HT-29 (cell line): Measurements from ENCODE around the gene CLBA1. TPM values are rescaled to one million over a fixed set of nuclear protein-coding genes. Genes with fewer than 3 reads are reported as not detected.

Source experiments
- DNase-seq: peaks from one replicate; pipeline ENCODE4 v3.0.0-alpha.2; 2015; ENCODE audit warnings: low spot score
- total RNA-seq: library from RNA; depleted of rRNA; stranded (reverse); fragments of >200 nt; shearing (Covaris generic); gene quantifications from 2 replicates; pipeline ENCODE4 v1.2.3, GENCODE V29; 2014

The CLBA1 gene
- total RNA-seq, 1 experiment from 2014 or later: 11.6 TPM

DNA sequence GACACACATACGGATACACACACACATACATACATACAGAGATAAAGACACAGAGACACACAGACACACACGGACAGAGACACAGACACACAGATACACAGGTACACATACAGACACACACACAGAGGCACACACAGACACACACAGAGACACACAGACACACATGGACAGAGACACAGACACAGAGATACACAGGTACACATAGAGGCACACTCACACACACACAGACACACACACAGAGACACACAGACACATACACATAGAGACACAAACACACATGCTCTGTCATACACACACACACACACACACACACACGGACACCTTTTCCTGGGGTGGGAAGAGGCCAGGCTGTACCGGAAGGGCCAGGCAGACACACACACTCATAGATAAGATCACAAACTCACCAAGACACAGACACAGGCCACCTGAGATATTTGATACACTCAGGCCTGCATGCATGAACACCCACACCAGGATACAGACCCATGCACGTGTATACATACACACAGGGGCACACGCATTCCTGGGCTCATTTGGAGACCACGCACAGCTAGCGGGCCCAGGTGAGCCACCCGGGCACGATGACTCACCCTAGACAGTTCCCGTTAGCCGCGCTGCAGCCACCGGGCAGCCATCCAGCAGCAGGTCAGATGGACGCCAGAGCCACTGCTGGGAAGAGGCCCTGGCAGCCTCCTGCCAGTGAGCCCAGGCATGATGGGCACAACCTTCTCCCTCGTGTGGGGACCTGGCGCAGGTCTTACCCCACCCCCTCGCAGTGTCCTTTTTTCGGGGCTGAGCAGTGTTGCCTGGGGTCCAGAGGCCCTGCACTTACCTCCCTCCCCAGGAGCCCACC, 5.6 kb upstream of the CLBA1 start:
- peak; percentile 61 for DNase-seq

DNA sequence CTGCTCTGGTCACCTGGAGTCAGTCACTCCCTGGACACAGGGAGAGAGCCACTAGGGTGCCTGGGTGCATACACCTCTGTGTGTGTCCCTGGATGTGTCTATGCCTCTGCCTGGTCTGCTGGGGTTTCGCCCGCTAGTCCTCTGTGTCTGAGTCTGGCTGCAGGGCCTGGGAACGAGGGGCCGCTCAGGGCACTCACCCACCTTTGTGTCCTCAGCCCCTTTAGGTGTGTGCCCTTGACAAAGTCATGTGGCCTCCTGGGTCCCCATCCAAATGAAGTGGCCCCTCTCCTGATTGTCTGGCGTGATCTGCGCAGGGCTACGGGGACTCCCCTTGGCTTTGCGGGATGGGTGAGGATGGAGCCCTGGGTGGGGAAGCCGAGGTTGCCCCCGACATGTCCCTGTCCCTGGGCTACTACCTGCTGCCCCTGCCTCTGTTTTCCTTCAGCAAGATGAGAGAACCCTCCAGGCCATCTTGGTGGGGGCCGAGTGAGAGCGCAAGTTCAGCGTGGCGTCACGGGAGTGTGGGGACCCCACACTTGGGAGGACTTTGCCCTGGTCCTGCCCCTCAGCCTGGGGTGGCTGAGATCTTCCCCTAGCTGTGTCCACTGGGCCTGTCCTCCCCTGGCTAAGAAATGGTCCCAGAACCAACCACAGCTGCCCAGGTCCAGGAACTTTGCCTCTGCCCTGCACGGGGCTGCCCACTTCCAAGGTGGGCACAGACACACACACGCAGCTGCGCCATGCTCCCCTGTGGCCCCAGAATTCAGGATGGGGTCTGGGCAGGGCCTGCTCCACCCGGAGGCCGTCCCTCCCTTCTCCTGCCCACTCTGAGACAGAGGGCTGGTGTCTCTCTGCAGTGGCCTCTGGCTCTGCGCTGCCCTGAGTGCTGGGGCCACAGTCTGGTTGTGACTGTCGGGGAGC, 4.7 kb upstream of the CLBA1 start:
- DNase-seq: no peak

DNA sequence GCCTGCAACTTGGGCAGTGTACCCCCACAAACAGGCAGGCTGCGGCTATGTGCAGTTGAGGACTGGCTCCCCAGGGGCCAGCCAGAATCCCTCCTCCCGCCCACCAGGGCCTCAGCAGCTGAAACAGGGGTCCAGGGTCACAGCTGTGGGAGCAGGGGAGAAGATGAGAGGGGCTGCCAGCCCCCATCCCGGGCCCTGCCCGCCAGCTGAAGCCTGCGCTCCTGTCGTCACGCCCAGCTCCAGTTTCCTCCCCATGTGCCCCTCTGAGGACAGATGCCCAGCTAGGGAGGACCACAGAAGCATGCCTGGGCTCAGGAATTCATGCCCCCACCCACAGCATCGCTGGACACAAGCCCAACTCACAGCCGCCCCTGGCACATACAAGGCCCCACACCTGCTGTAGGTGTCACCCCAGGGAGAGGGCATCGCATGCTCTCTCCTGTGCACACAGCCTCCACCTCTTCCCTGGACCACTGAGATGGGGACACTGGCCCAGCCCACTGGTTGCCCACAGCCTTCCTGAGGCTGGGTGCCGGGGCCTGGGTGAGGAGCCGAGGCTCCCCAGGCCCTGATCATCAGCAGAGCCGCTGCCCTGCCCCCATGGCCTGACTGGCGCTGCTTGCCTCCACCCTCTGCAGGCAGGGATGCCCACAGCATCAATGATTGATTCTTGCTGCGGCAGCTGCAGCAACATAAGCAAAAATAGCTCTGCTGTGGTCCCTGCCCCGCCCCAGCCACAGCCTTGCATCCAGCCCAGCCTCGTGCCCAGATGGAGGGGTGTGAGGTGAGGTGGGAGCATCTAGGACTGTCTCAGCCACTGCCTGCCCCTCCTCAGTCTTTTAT, 3.7 kb upstream of the CLBA1 start:
- DNase-seq: no peak

DNA sequence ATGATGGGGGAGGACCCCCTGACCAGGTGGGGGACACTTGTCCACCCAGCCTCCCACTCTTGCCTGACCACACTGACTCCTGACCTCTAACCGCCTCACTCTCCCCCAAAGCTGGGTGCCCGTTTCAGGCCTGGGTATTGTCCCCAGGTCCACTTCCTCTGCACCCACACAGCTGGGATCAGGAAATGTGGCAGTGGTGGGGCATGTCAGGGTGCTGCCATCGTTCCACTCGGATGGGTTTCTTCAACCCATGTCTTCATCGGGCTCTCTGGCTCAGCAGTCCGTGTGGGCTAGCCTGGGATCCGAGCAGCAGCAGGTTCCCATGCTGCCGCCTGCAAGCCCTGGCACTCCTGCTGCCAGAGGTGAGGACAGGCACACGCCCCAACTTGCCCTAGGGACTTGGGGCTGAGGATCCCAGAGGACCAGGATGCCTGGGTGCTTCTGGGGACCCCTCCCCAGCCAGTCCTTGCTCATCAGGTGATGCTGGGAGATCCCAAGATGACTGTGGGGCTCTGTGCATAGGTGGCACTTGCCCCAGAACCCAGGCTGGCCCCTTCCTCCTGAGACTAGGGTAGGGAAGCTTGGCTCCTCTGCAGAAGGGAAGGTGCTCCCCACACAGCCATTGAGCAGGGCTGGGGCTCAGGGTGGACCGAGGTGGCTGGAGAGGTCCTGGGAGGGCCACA, 2.9 kb upstream of the CLBA1 start:
- DNase-seq: no peak

DNA sequence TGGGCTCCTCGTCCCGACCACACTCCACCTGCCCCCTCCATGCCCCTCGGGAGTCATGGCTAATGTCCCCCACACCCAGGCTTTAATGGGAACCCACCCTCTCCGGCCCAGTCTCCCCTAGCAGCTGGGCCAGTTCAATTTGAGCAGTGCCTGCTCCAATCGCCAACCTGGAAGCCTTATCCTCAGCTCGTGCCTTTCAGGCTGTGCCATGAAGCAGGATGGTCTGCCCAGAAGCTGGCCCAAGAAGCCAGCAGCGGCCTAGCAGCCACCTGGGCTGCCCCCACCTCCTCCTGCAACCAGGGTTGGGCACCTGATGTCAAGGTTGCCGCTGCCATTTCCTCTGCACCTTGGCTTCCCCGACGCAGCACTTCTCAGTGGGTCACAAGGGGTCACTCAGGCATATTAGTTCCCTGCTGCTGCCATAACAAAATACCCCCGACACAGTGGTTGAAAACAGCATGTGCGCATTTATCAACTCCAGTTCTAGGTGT, 2.3 kb upstream of the CLBA1 start:
- DNase-seq: no peak

DNA sequence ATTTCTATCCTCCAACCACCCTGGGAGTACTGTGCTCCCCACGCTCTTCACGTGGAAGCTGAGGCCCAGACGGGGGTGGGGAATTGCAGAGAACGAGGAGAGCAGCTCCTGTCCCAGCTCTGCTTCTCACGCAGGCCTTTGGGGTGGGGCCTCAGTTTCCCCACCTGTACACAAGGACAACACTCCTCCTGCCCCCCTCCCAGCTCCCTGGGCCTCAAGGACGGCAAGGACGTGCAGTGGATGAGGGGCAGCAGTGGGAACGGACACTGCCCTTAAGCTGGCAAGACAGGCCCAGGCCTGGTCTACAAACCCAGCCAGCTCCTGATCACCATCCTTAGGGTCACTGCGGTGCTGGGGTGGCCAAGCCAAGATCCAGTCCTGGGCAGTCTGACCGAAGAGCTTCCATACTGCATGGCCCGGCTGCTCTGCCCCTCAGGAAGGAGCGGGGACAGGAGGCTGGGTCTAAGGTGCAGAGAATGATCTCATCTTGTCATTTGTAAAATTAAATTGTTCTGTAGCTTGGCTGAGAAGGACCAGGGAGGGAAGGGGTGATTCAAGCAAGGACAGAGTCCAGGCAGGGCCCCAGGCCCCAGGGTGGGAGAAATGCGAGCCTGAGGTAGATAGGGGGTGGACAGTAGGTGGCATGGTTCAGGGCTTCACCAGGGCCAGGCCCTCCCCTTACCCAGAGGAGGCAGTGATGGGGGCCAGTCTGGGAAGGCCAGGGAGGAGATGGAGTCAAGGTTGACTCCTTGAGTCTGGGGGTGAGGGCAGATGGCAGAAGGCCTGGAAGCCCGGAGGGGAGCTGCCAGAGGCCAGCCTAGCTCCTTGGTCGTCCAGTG, 1.3 kb upstream of the CLBA1 start:
- DNase-seq: no peak

DNA sequence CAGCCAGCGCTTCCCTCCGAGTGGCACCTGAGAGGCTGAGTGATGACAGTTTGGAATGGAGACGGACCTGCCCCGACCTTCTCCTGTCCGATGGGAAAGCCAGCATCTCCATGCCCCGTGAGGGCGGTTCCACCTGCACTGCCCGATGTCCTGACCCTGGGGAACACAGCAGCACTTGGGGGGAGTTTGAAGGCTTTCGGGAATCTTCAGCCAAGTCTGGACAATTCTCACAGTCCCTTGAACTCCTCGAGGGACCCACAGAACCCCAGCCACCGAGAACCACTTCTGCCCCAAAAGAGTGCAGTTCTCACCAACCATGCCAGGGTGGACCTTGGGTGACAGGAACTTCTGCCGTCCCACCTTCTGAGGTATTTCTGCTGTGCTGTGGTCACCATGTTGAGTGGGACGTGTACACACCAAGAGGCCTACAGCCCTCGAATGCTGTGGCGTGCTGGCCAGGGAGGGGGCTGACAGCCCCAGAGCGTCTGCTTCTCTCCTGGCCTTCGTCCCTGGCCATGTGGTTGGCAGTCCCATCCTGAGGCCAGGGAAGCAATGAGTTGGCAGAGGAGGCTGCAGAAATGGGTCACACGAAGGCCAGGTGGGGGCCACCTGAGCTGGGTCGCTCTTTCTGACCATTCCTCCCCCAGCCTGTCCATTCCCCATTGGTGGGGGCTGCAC, 1.0 kb downstream of the CLBA1 start:
- no peak for DNase-seq

DNA sequence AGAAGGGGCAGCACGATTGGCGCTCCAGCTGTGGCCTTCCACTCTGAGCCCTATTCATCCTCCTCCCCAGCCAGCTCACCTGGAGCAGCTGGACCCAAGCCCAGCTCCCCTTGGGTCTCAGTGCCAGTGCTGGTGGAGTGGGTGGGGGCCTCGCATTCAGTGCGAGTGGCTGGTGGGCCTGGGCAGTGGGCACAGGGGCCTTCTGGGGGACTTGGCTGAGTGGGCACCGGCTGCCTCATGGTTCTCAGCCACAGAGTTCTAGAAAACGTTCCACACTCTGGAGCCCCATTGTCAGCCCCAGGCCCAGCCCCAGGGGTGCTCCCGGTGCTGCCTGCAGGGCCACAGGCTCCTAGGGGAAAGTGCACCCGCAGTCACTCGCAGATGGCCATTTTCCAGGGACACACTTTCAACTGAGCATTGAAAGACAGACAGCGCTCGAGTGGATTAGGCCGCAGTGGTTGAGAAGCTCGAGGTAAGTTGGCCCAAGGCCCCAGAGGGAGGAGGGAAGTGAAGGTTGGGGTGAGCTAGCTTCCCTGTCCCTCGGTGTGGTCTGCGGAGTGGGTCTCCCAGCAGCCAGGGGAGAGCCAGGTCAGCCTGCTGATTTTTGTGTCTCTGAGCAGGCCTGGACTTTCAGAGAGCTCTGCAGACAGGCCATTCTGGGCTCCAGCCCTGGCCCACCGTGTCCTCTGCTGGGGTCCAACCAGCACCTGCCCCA, 3.8 kb downstream of the CLBA1 start:
- DNase-seq: no peak

DNA sequence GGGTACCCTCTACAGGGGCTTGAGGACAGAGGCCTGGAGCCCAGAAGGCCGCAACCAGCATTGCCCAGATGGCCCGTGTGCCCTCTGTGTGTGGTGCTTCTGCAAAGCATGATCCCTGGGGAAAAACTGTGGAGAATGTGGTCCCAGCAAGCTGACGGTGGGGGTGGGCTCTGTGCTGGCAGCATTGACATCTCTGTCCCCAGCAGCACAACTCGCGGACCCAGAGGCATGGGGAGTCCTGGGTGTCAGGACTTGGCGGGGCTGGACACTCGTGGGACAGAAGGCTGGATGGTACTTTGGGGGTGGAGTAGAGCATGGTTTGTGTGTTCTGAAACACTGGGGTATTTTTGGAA, 4.3 kb downstream of the CLBA1 start:
- no peak for DNase-seq

DNA sequence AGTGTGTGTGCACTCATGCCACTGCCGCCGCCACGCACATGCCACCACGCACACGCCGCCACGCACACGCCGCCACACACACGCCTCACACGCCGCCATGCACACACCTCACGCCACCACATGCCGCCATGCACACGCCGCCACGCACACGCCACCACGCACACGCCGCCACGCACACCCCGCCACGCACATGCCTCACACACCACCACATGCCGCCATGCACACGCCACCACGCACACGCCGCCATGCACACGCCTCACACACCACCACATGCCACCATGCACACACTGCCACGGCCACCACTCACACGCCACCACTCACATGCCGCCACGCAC, 6.3 kb downstream of the CLBA1 start:
- DNase-seq: no peak

DNA sequence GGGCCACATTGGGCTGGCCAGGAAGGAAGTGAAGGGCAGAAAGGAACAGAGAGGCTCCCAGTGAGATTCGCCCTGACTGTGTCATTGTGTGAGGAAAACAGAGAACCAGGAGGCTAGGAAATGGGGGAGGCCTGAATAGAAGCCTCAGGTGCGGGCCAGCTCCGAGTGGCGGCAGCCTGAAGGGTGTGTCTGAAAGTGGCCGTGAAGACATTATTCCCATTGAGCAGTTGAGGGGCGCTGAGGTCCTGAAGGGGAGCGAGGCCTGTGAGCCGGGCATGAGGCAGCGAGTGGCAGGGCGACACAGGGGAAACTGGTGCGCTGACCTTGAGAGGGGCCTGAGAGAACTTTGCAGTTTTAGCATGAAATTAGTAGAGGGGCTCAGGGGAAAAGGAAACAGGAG, 6.9 kb downstream of the CLBA1 start:
- DNase-seq: no peak

DNA sequence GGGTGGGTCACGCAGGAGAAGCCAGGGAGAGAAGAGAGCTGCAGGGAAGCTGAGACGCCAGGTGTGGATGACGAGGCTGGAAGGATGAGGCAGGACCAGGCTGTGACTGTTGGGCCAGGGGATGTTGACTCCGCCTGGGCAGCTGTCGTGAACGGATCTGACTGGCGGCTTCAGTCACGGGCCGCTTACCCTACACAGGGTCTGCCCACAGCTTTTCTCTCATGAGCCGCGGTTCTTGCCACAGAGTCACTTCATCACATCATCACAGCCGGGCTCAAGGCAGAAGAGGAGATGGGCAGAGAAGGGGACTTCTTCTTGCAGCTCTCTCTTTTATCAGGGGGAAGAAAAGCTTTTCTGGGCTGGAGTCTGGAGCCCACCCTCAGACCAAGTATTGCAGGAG, 7.7 kb downstream of the CLBA1 start:
- DNase-seq: no peak

DNA sequence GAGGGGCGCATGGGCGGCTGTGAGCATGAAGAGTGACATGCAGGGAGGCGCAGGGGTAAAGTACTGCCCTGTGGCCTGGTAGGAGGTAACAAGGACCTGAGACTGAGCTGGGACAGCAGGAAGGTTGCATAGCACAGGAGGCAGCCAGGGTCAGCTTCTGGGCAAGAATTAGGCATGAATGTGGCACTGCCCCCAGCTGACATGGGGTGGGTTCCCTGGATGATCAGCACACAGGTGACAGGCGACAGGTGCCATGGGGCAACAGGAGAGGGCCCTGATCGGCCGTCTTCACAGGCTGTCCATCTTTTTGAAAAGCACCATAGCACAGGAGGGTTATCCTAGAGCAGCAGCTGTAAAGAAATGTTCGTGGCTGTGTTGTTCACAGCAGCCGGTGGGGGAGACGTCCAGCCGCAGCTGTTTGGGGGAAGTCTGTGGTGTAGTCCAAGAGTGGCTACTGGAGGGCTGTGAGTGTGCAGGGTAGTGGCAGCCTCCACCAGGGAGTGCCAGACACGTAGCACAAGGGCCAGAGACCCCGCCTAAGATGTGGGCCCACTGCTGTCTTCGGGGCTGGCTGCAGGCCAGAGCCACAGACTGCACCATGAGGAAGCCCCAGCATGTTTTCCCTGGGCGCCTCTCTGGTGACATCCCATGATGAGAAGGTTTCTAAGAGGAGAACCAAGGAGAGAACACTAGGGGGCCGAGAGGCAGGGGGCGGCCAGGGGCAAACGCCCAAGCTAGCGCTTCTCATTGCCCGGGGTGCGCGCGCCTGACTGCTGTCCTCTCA, 8.4 kb downstream of the CLBA1 start:
- no peak for DNase-seq

DNA sequence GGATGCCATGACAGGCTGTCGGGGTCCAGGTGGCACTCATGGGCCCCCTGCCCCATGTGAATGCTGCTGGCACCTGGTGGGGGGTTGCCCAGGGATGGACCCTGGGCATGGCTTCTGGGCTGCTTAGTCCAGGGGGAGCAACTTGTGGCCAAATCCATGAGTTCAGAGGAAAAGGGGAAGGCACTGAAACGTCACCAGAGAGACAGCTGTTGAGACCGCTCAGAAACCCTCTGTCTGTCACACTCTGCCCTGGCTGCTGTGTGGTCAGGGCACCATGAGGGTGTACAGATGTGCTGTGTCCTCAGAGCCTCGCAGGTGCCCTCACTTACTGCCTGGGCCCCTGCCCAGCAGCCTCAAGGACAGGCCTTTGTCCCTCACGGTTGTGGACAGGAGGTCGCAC, 9.4 kb downstream of the CLBA1 start:
- no peak for DNase-seq

DNA sequence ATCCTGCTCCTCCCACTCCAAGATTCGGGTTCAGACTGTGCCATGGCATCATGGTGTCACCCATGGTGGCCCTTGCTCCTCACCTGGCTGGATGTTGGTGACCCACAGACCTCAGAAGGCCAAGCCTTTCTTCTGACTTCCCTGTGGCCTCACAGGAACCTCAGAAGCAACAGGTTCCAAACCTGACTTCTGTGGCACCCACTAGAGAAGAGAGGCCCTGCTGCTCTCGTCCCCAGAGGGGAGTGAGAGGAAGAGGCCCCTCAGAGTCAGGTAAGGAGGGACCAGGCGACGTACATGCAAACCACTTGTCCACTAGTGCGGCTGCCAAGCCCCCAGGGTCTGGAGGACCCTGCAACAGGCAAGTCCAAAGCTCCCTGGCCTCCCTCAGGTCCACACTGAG, 10.4 kb downstream of the CLBA1 start:
- DNase-seq: no peak

DNA sequence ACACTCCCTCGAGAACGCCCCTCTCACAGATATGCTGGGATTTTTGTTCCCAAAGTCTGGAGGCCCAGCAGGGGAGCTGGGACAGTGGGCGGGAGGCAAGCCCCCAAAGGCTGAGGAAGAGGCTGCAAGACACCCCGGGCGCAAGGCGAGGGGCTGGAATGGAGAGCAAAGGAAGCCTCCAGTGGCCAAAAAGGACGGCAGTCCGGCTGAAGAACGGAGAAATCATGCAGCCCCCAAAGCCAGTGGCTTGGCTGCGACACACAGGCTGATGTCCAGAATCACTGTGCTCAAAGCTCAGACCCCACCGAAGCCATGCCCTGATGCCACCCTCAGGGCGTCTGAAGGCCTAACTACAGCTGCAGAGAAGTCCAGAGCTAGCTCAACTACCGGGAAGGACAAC, 10.9 kb downstream of the CLBA1 start:
- DNase-seq: no peak

DNA sequence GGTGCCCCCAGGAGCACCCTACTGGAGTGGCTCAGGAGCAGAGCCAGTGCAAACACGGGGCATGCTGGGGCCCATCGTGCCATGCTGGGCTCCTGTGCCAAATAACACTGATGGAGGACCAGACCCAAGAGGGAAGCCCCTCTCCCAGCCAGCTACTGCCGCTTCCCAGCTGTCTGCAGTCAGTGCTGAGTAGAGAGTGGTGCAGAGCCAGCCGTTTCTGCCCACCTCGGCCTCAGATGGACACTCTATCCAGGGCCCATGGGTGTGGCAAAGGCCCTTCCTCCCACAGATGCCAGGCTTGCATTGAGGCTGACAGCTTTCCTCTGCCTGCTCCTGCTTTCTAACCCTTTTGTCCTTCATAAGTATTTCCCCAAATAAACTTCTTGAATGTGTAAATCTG, 13.2 kb downstream of the CLBA1 start:
- no peak for DNase-seq

DNA sequence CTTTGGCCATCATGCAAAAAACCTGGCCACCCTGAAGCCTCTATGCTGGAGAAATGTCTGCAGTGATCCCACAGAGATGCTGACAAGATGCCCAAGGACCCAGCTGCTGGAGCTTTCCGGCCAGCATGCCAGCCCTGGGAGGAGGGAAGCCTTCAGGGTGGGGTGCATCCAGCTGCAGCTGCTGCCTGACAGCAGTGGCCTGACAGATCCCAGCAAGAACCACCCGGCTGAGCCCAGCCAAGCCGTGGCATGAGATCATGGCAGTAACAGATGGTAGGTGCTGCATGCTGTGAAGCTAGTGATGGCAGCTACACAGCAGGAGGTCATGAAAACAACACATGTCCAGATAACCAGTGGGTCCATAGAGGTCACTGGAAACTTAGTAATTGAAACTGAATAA, 13.8 kb downstream of the CLBA1 start:
- no peak for DNase-seq
